Mesendoderm (in vitro differentiated cells): ENCODE data around the gene MCCD1.
"Not testable (repeated sequence)": the region's sequence is repeated elsewhere in the genome, so short reads cannot be mapped to it uniquely, and the experiment has no call there.

Experiments used
- DNase-seq: peaks from one replicate; pipeline ENCODE4 v3.0.0; 2013
- H2AK5ac ChIP-seq: 2 replicates; pipeline ENCODE4 v1.6.1; 2013; ENCODE audit warnings: low read length, inconsistent platforms
- H2BK120ac ChIP-seq: 2 replicates; pipeline ENCODE4 v1.6.1; 2013; ENCODE audit warnings: low read depth, mild to moderate bottlenecking, low read length, moderate library complexity, mixed read lengths
- H2BK15ac ChIP-seq: replicated peaks from 2 replicates; pipeline ENCODE4 v1.6.1; 2013; ENCODE audit warnings: low read depth, mild to moderate bottlenecking, moderate library complexity
- H2BK5ac ChIP-seq: 2 replicates; pipeline ENCODE4 v1.6.1; 2013; ENCODE audit warnings: low read length, inconsistent platforms
- H3K18ac ChIP-seq: 2 replicates; pipeline ENCODE4 v1.6.1; 2013; ENCODE audit warnings: mild to moderate bottlenecking, low read length, mixed read lengths
- H3K23ac ChIP-seq: one replicate; pipeline ENCODE4 v1.6.1; 2013; ENCODE audit warnings: low read length
- H3K27ac ChIP-seq: 2 replicates; pipeline ENCODE4 v1.5.1; 2013; ENCODE audit warnings: low read depth, mild to moderate bottlenecking, inconsistent platforms, low read length, moderate library complexity
- H3K27me3 ChIP-seq: 2 replicates; pipeline ENCODE4 v1.6.1; 2013; ENCODE audit warnings: low read length, control low read depth, mild to moderate bottlenecking, inconsistent platforms; ENCODE audit not compliant: insufficient read depth, poor library complexity
- H3K36me3 ChIP-seq: 2 replicates; pipeline ENCODE4 v1.6.1; 2013; ENCODE audit warnings: low read length, inconsistent platforms; ENCODE audit not compliant: control insufficient read depth, insufficient read depth
- H3K4ac ChIP-seq: one replicate; pipeline ENCODE4 v1.6.1; 2013; ENCODE audit warnings: low read depth, mild to moderate bottlenecking, low read length, moderate library complexity
- H3K4me1 ChIP-seq: 2 replicates; pipeline ENCODE4 v1.6.1; 2013; ENCODE audit warnings: low read depth, low read length, inconsistent platforms; ENCODE audit not compliant: control insufficient read depth
- H3K4me2 ChIP-seq: 2 replicates; pipeline ENCODE4 v1.6.1; 2013; ENCODE audit warnings: low read length
- H3K4me3 ChIP-seq: 2 replicates; pipeline ENCODE4 v1.5.1; 2013; ENCODE audit warnings: mild to moderate bottlenecking, low read length
- H3K56ac ChIP-seq: one replicate; pipeline ENCODE4 v1.6.1; 2013; ENCODE audit warnings: low read length
- H3K79me1 ChIP-seq: 2 replicates; pipeline ENCODE4 v1.6.1; 2013; ENCODE audit warnings: low read length, inconsistent platforms
- H3K79me2 ChIP-seq: 2 replicates; pipeline ENCODE4 v1.6.1; 2013; ENCODE audit warnings: mild to moderate bottlenecking, low read length; ENCODE audit not compliant: control insufficient read depth, insufficient read depth
- H3K9ac ChIP-seq: 2 replicates; pipeline ENCODE4 v1.6.1; 2013; ENCODE audit warnings: low read length, inconsistent platforms
- H4K5ac ChIP-seq: one replicate; pipeline ENCODE4 v1.6.1; 2013; ENCODE audit warnings: low read length
- H4K8ac ChIP-seq: one replicate; pipeline ENCODE4 v1.6.1; 2013; ENCODE audit warnings: low read depth, mild to moderate bottlenecking, control low read depth, low read length, moderate library complexity
- WGBS: extraction: QIAGEN DNeasy Blood & Tissue Kit; methylation state at CpG from one replicate; pipeline ENCODE4 v1.1.7; 2013; ENCODE audit warnings: low lambda C conversion rate, missing lambda C conversion rate; ENCODE audit not compliant: insufficient coverage; ENCODE audit errors: extremely low coverage; 5-methylcytosine and 5-hydroxymethylcytosine counted together

The MCCD1 gene

DNA sequence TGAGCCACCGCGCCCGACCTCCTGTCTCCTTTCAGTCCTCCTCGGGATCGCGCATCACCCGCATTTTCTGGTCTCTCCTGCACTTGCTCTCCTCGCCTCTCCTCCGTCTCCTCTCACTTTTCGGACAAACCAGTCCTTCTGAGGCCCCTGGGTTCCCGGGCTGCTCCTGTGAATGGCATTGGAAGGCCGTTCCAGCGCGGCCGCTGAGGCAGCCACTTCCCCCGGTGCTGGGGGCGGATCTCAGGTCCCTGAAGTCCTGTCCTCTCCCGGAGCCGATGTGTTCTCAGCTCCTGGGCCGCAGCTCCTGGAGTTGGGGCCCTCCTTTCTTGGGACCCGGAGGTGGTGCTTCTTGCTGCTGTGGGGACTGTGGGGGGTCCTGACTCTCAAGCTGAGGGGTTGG, 30.0 kb upstream of the MCCD1 start:
- Histone ChIP-seq H3K56ac (peak overlapping the region; percentile 15), H3K4ac (no peak overlapping the region), H2BK120ac (no peak overlapping the region), H4K8ac (no peak overlapping the region), H3K36me3 (no peaks in the 10 kb centered on the region), H2BK15ac (no peak overlapping the region), H3K79me2 (no peaks in the 10 kb centered on the region), H3K4me1 (no peaks in the 10 kb centered on the region), H3K23ac (no peak overlapping the region), H3K18ac (no peak overlapping the region), H2AK5ac (no peak overlapping the region), H3K79me1 (no peaks in the 10 kb centered on the region), H3K4me2 (peak overlapping the region; percentile 29), H3K4me3 (no peak overlapping the region), H3K27me3 (no peaks in the 10 kb centered on the region), H4K5ac (no peak overlapping the region), H3K27ac (no peak overlapping the region), H3K9ac (no peak overlapping the region), H2BK5ac (no peak overlapping the region)
- WGBS, result no CpG with 5 or more reads among the region's 21 CpGs
- peak; percentile 33 for DNase-seq

DNA sequence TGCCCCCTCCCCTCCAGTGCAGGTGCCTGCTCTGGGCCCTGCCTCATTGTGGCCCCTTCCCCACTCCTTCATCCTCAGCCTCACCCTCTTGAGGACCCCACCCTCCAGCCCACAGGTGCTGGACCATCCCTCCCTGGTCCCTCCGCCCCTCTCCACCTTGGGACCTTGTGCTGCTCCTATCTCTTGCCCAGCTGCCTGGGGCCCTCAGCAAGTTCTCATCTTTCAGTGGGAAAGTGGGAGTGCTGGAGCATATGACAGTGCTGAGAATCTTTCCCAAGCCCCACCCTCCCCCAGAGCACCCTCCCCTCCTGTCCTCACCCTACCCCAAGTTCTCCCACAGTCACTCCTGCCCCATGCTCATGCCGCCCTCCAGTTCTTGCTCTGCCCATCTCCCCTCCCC, 29.1 kb upstream of the MCCD1 start:
- not testable (repeated sequence) for H3K9ac ChIP-seq, H3K4me1 ChIP-seq, H3K56ac ChIP-seq, H3K27ac ChIP-seq, H2AK5ac ChIP-seq, H2BK5ac ChIP-seq, H3K4me3 ChIP-seq, H3K27me3 ChIP-seq, H3K4me2 ChIP-seq, H3K23ac ChIP-seq, H2BK120ac ChIP-seq, H2BK15ac ChIP-seq, DNase-seq, H4K8ac ChIP-seq, H3K79me2 ChIP-seq, H4K5ac ChIP-seq, H3K79me1 ChIP-seq, H3K36me3 ChIP-seq, H3K4ac ChIP-seq, H3K18ac ChIP-seq
- WGBS, result no CpG with 5 or more reads among the region's 2 CpGs

DNA sequence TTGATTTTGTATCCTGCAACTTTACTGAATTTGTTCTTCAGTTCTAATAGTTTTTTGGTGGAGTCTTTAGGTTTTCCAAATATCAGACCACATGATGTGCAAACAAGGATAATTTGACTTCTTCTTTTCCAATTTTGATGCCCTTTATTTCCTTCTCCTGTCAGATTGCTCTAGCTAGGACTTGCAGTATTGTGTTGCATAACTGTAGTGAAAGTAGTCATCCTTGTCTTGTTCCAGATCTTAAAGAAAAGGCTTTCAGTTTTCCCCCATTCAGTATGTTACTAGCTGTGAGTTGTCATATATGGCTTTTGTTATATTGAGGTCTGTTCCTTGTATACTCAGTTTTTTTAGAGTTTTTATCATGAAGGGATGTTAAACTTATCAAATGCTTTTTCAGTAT, 26.2 kb upstream of the MCCD1 start:
- Histone ChIP-seq H3K4me1 (no peaks in the 10 kb centered on the region), H3K4me3 (no peak overlapping the region), H2AK5ac (no peak overlapping the region), H2BK120ac (no peak overlapping the region), H3K18ac (no peak overlapping the region), H3K9ac (no peak overlapping the region), H4K8ac (no peak overlapping the region), H3K27me3 (no peaks in the 10 kb centered on the region), H3K36me3 (no peaks in the 10 kb centered on the region), H4K5ac (no peak overlapping the region), H3K27ac (no peak overlapping the region), H3K4ac (no peak overlapping the region), H2BK15ac (no peak overlapping the region), H3K56ac (no peak overlapping the region), H3K79me2 (no peaks in the 10 kb centered on the region), H3K4me2 (no peak overlapping the region), H2BK5ac (no peak overlapping the region), H3K23ac (no peak overlapping the region), H3K79me1 (peaks cover 2% of the 10 kb centered on the region)
- DNase-seq, result no peak

- not testable (repeated sequence) for H3K27ac ChIP-seq, H3K4me3 ChIP-seq, H3K36me3 ChIP-seq, H3K4ac ChIP-seq, H3K18ac ChIP-seq, H3K4me1 ChIP-seq, DNase-seq, H2BK15ac ChIP-seq, H2AK5ac ChIP-seq, H3K79me2 ChIP-seq, H3K27me3 ChIP-seq, H3K4me2 ChIP-seq, H2BK120ac ChIP-seq, H3K23ac ChIP-seq, H3K56ac ChIP-seq, H2BK5ac ChIP-seq, H3K9ac ChIP-seq, H4K5ac ChIP-seq, H4K8ac ChIP-seq, H3K79me1 ChIP-seq
- WGBS, result no CpG with 5 or more reads among the region's 2 CpGs
Observed at GRCh38 chr6:31509036-31509435, 19.7 kb upstream of the MCCD1 start.

GRCh38 chr6:31510007-31510406, 18.8 kb upstream of the MCCD1 start:
- no peak overlapping the region for H4K8ac ChIP-seq

DNA sequence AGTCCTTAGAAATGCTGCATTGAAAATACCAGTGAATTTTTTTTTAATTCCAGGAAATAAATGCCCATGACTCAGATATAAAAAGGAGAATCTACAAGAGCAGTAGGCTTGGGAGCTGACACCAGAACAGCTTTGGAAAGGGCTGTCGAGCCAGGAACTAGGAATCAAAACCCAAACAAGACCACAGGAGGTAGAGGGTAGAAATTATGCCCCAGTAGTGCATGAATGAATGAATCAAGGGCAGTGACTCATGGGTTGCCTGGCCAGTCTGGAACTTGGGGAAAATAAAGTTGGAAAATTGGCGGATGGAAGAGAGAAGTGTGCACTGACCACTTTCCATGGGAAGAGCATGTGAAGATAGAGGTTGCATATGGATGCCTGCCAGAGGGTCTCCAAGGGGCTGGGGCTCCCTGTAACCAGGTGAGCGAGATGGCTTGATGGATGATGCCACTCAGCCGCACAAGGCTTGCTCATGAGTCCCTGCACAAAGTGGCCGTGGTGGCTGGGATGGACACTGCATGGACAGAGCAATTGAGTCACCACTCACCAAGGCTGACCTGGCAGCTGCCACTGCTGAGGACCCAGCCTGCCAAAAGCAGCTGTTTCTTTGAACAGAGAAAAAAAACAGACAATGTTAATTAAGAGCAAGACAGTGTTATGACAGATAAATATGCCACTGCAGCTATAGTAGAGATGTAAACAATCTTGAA, 15.2 kb upstream of the MCCD1 start:
- Histone ChIP-seq H3K27ac (no peak overlapping the region), H4K8ac (no peak overlapping the region)
- no CpG with 5 or more reads among the region's 5 CpGs for WGBS

More at GRCh38 chr6:31510007-31510406, 18.8 kb upstream of the MCCD1 start:
- no peak overlapping the region for H3K56ac ChIP-seq
- H3K23ac ChIP-seq, result no peak overlapping the region
- no peak overlapping the region for H3K18ac ChIP-seq
- WGBS, result no CpG with 5 or more reads among the region's 4 CpGs
- peaks cover under 1% of the 10 kb centered on the region for H3K79me1 ChIP-seq
- H3K79me2 ChIP-seq, result no peaks in the 10 kb centered on the region
- H3K27me3 ChIP-seq, result no peaks in the 10 kb centered on the region
- H3K36me3 ChIP-seq, result no peaks in the 10 kb centered on the region
- H3K4ac ChIP-seq, result no peak overlapping the region
- no peak overlapping the region for H3K27ac ChIP-seq
- no peak overlapping the region for H2BK120ac ChIP-seq
- H3K4me1 ChIP-seq, result no peaks in the 10 kb centered on the region
- H2BK5ac ChIP-seq, result no peak overlapping the region
- DNase-seq, result no peak
- no peak overlapping the region for H3K9ac ChIP-seq
- no peak overlapping the region for H3K4me2 ChIP-seq
- H2BK15ac ChIP-seq, result no peak overlapping the region
- no peak overlapping the region for H3K4me3 ChIP-seq
- H2AK5ac ChIP-seq, result no peak overlapping the region
- no peak overlapping the region for H4K5ac ChIP-seq

More for the DNA sequence above, 15.2 kb upstream of the MCCD1 start:
- Histone ChIP-seq H4K5ac (no peak overlapping the region), H3K4ac (no peak overlapping the region), H3K27me3 (no peaks in the 10 kb centered on the region), H3K36me3 (no peaks in the 10 kb centered on the region), H3K4me3 (no peak overlapping the region), H3K79me1 (no peaks in the 10 kb centered on the region), H2BK15ac (no peak overlapping the region), H3K56ac (no peak overlapping the region), H3K4me2 (no peak overlapping the region), H2BK120ac (no peak overlapping the region), H2BK5ac (no peak overlapping the region), H3K9ac (no peak overlapping the region), H3K4me1 (no peaks in the 10 kb centered on the region), H3K23ac (no peak overlapping the region), H2AK5ac (no peak overlapping the region), H3K18ac (no peak overlapping the region), H3K79me2 (no peaks in the 10 kb centered on the region)
- no peak for DNase-seq
